ENCODE data around the gene DGCR2.
"Not testable (repeated sequence)": the region's sequence is repeated elsewhere in the genome, so short reads cannot be mapped to it uniquely, and the experiment has no call there.

Gene DGCR2

GRCh38 chr22:19001204-19001603 lies 121.0 kb downstream of the DGCR2 start:
- DNase-seq (ENCODE audit: low spot score): no peak

DNA sequence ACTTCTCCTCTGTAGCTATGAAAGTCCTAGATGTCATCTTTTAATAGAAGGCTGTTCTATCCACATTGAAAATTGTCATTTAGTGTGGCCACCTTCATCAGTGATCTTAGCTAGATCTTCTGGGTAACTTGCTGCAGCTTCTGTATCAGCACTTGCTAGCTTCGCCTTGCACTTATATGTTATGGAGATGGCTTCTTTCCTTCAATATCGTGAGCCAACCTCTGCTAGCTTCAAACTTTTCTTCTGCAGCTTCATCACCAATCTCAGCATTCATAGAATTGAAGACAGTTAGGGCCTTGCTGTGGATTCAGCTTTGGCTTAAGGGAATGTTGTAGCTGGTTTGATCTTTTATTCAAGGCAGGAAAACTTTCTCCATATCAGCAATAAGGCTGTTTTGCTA lies 122.1 kb downstream of the DGCR2 start:
- not testable (repeated sequence) for DNase-seq (ENCODE audit: low spot score)

- no peak for DNase-seq (ENCODE audit: low spot score)
Observed at GRCh38 chr22:18999416-18999815, 122.8 kb downstream of the DGCR2 start.

DNA sequence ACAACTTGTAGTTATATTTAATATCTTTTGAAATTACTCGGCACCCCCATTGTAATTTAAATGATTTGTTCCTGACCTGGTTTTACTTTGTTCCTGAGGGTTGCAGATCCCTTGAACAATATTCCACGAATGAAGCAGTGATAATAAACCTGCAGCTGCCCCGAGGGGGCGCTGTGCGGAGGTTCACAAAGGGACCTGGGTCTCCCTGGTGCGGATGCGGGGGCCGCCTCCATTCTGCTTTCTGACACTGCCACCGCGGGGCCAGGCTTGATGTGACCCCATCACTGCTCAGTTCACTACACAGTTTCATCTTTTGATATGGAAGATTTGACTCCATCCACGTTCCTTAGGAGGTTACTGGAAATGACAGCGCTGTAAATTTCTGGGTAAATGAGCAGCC lies 123.2 kb downstream of the DGCR2 start:
- no peak for DNase-seq (ENCODE audit: low spot score)

DNA sequence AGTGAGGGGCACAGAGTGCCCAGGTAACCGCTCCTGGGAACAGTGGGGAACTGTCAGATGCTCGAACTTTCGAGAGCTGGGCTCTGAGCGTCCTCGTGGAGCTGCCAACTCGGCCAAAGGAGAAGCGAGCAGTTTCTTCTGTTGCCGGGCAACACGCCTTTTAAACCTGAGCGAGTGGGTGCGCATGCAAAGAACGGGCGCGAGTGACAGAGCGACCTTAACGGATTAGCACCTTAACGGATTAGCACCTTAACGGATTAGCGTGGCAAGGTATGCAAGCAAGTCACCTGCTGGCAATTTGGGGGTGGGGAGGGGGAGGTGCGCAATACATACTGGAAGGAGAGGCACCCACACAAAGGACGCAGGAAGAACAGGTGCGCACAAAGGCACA lies 124.3 kb downstream of the DGCR2 start:
- DNase-seq (ENCODE audit: low spot score): no peak

- DNase-seq (ENCODE audit: low spot score): no peak
Observed at GRCh38 chr22:18997306-18997924, 124.8 kb downstream of the DGCR2 start.

GRCh38 chr22:18996376-18996900 lies 125.8 kb downstream of the DGCR2 start:
- no peak for DNase-seq (ENCODE audit: low spot score)

DNA sequence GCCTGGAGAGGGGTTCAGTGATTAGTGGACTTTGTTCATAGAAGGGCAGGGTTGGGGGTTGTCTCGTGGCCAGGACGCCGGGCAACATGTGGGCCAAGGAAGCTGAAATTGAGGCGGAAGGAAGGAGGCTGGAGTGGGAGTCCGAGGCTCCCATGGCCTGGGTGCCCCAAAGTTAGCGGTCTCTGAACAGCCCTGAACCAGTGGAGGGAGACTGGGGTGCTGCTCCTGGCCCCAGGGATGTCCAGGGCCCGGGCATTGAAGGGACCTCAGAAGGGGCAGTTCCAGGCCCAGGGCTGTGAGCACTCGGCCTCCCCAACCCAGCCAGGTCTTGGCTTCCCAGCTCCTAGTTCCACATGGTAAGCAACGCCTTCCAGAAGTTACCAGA lies 126.9 kb downstream of the DGCR2 start:
- no peak for DNase-seq (ENCODE audit: low spot score)

DNA sequence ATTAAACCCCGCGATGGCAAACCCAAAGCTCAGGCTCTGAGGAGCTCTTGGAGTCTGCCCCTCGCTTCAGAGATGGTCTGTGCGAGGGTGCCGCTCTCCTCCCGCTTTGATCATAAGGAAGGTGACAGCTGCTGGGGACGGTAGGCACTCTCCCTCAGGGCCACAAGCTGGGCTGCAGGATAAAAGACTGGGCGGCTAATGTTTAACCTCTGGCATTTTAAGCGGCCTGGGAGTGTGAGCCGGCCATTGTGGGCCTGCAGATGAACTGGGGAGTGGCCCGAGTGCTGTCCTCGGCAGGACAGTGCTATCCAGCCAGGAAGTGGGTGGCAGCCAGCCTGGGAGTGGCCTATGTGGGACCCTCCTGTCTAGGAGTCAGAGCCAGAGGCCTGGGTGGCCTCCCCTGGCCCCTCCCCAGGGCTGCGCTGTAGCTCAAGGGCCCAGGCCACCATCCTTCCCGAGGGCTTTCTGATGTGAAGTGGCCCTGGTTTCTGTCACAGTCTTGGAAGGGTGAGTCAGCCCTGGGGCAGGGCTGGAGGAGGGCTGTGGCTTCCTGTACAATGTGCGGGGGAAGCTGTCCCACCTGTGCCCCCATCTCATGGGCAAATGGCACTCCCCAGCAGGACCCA lies 127.4 kb downstream of the DGCR2 start:
- no peak for DNase-seq (ENCODE audit: low spot score)

DNA sequence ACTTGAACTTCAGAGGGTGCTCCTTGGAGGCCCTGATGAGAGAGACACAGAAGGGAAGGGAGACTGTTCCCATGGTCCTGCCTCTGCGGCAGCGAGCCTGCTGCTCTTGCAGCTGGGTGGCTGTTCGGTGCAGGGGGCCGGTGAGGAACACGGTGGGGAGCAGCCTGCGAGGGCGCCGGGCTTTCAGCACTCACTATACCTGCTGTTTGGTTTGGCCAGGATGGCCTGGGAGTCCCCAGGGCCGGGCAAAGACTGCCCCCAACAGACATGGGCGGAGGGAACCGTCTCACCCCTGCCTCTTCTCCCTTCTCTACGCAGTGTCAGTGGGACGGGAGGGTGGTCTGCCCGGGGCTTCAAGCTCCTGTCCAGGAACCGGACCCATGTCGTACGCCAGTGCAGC lies 128.2 kb downstream of the DGCR2 start:
- DNase-seq (ENCODE audit: low spot score): no peak

DNA sequence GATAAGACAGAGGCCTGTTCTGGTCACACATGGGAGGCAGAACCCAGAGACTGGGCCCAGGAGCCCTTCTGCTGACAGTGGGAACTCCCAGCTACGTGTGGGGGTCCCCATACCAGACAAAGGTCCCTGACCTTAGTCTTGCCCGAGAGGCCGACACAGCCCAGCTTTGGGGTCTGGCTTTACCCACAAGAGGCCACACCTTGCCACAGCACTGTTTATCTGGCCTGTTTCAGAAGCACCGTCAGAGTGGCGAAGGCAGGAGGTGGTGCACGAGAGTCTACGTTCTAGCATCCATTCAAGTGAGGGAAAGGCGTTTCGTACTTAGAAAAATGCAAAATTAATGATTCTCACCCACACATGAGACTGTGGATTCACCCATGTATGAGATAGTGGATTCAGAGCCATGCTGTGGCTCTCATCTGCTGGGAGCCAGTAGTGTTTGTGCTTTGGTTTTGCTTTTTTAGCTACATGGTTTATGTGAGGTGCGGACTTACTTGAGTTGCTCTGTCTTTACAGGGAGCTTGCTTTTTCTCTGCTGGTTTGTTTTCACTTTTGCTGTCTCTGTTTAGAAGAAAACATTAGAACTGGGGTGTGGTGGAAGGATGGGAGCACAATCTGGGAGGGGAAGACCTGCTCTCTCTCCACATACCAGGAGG lies 129.5 kb downstream of the DGCR2 start:
- DNase-seq (ENCODE audit: low spot score): no peak

- no peak for DNase-seq (ENCODE audit: low spot score)
Observed at GRCh38 chr22:18991821-18992442, 130.3 kb downstream of the DGCR2 start.

DNA sequence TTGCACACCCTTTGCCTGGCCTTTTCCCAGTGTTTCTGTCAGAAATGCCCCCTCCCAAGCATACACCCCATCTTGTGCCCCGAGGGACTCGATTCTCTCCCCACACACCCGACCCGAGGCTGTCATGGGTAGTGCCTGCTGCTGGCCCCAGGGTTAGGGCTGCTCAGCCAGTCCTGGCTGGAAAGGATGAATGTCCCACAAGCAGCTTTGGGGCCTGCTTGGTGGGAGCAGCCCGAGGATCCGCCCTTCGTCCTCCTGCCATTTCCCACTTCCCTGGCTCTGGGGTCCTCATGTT lies 131.1 kb downstream of the DGCR2 start:
- DNase-seq (ENCODE audit: low spot score): no peak

DNA sequence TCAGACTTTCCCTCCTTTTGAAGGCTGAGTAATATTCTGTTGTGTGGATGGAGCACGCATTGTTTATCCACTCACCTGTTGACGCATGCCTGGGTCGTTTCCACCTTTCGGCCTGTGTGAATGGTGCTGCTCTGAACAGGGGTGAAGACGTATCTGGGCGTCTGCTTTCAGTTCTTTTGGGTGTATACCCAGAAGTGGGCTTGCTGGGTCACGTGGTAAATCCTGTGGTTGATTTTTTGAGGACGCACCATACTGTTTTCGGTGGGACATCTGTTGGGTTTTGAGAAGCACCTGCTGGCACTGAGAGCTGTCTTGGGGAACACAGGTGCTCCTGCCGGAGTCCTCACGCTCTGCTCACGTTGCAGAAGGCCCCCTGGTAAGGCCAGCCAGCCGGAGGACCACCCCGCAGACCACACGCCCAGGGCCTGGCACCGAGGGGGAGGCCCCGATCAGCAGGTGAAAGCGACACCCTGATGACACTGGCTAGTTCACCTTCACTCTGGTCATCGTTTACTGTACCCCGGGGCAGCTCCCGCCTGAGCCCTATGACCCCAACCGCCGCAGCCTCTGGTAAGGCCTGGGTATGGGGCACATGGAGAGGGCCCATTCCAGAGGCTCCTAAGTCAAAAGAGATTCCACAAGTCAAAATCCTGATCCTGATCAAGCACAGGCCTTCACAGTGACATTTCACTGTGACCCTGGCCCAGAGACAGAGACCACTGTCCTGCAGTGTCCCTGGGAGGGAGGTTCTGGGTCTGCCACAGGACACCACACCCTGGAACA lies 131.7 kb downstream of the DGCR2 start:
- no peak for DNase-seq (ENCODE audit: low spot score)

GRCh38 chr22:18988958-18989357 lies 133.3 kb downstream of the DGCR2 start:
- DNase-seq (ENCODE audit: low spot score): no peak

GRCh38 chr22:18987765-18988164 lies 134.4 kb downstream of the DGCR2 start:
- DNase-seq (ENCODE audit: low spot score): no peak

- not testable (repeated sequence) for DNase-seq (ENCODE audit: low spot score)
Observed at GRCh38 chr22:18987114-18987513, 135.1 kb downstream of the DGCR2 start.

All from kidney capillary endothelial cell (primary cell).